Measurements from ENCODE around the gene PDGFD.

DNA sequence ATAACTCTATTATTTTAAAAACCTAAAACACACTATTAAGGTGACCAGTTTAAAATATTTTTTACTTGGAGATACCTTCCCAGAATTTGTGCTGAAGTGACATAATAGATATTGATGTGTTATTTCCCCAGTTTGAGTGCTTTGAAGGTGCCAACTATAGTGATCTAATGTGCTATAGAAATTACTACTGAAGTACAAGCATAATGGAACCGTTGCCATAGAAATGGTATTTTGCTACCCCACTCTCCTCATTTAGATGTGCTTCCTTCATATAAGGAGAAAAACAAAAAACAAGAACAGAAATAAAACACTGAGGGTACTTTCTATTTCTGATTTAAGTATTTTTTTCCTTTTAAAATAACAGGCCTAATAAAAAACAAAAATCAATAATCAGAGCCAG is 108.4 kb downstream of the PDGFD start:
- TF ChIP-seq POLR2A (IDR thresholded peaks at IDR 0.05; ENCODE audit: low read depth, low read length) (no peak), POLR2AphosphoS5 (IDR thresholded peaks at IDR 0.05; ENCODE audit: insufficient read depth, low read depth, low read length) (no peak)

Data from endothelial cell of umbilical vein (primary cell).